ENCODE data around the gene GRM7.

Gene GRM7

DNA sequence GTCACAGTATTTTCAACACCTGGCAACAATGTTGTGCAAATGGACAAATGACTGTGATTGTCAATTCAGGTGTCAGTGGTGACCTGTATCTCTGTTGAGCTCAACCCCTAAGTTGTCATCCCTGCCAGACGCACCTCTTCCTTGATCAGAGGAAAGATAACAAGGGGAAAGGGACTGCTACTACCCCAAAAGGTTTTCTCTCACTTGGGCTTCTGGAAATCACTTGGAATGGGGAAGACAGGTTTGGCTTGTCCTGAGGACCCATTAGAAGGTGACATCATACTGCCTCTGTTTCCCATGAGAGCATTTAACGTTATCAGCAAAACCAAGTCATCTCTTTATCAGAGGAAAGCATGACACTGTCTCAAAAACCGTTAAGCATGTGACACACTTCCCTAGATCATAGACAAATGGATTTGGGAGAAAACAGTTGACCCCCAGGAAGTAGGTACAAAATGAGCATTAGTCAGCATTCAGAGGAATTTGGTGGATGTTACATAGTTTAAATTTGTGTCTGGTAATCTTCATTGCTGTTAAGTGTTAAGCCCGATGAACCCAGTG is 769.5 kb downstream of the GRM7 start:
- H3K27me3 Mint-ChIP-seq = no peaks in the 10 kb centered on the region
- no peak for ATAC-seq
- H3K36me3 Mint-ChIP-seq = no peaks in the 10 kb centered on the region
- no peaks in the 10 kb centered on the region for H3K9me3 Mint-ChIP-seq
- H3K4me1 Mint-ChIP-seq = no peaks in the 10 kb centered on the region
- no peak overlapping the region for H3K27ac Mint-ChIP-seq
- no peak overlapping the region for H3K4me3 Mint-ChIP-seq

DNA sequence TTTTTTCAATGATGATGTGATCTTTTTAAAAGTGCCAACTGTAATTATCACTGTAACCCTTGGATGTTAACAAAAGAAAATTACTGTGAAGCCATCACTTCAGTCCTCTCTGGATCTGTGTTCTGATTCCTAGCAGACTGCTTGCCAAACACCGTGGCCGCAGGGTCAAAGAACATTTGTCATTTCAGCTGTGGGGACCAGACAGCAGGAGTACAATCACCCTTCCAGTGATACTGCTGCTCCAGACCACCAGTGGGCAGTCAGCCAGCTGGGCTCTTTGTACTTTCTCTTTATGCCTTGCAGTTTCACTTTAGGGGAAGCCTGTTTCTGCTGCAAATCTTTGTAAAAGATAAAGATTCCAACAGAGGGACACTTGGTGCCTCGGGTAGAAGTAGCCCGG is 770.0 kb downstream of the GRM7 start:
- no peaks in the 10 kb centered on the region for H3K4me1 Mint-ChIP-seq
- ATAC-seq = no peak
- H3K36me3 Mint-ChIP-seq = no peaks in the 10 kb centered on the region
- no peak overlapping the region for H3K27ac Mint-ChIP-seq
- no peak overlapping the region for H3K4me3 Mint-ChIP-seq
- H3K27me3 Mint-ChIP-seq = no peaks in the 10 kb centered on the region
- no peaks in the 10 kb centered on the region for H3K9me3 Mint-ChIP-seq

DNA sequence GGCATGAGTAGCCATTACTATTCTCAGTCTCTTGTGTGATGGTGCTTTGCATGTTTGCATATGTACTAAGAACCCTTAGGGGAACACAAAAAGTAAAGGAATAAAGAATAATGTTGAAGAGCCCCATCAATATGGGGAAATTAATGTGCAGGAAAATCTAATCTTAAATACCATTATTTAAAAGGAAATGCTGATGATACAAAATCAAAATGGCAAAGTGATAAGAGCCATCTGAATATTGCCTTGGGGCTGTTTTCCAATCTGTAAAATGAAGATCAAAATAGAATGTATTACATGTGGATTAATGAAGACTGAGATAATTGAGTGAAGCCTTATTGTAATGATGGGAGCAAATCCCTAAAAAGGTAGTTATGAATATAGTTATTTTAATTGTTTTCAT is 771.4 kb downstream of the GRM7 start:
- no peaks in the 10 kb centered on the region for H3K27me3 Mint-ChIP-seq
- no peak overlapping the region for H3K27ac Mint-ChIP-seq
- no peak for ATAC-seq
- no peaks in the 10 kb centered on the region for H3K36me3 Mint-ChIP-seq
- H3K4me3 Mint-ChIP-seq = no peak overlapping the region
- no peaks in the 10 kb centered on the region for H3K9me3 Mint-ChIP-seq
- no peaks in the 10 kb centered on the region for H3K4me1 Mint-ChIP-seq

DNA sequence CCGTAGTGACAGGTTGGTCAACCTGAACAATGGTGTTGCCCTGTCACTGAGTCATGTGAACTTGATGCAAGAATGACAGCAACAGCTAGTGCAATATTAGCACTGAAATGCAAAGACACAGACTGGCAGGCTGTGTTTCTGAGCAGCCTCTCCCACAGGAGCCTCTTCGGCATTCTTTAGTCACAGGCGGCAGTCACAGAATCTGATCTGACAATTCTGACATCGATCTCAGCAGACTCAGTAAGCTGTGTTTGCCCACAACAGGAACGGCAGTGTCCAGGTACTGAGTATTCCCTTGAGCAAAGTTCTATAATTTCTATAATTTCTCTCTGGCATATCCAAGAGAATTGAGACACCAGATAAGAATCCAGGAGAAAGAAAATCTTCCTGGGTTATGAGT is 776.8 kb downstream of the GRM7 start:
- H3K4me1 Mint-ChIP-seq = no peaks in the 10 kb centered on the region
- H3K27me3 Mint-ChIP-seq = no peaks in the 10 kb centered on the region
- H3K4me3 Mint-ChIP-seq = no peak overlapping the region
- no peak overlapping the region for H3K27ac Mint-ChIP-seq
- no peaks in the 10 kb centered on the region for H3K36me3 Mint-ChIP-seq
- H3K9me3 Mint-ChIP-seq = no peaks in the 10 kb centered on the region
- ATAC-seq = no peak

DNA sequence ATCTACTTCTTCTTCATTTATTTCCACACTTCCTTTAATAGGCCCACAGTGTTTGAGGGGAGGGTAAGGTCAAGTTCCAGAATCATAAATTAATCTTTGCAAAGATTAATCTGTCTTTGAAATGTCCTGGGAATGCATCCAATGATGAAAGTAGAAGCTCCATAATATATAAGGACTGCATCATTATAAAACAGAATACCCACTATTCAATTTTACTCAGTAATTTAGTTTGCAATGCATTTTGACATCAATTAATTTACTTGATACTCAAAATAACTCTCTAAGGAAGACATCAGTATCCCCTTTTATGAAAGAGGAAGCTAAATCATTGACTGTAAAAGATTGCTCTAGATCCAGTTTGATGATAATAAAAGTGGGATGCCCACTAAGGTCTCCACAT is 777.2 kb downstream of the GRM7 start:
- Mint-ChIP-seq H3K4me3 (no peak overlapping the region), H3K36me3 (no peaks in the 10 kb centered on the region), H3K4me1 (no peaks in the 10 kb centered on the region), H3K27ac (no peak overlapping the region), H3K27me3 (no peaks in the 10 kb centered on the region), H3K9me3 (no peaks in the 10 kb centered on the region)
- ATAC-seq = no peak

DNA sequence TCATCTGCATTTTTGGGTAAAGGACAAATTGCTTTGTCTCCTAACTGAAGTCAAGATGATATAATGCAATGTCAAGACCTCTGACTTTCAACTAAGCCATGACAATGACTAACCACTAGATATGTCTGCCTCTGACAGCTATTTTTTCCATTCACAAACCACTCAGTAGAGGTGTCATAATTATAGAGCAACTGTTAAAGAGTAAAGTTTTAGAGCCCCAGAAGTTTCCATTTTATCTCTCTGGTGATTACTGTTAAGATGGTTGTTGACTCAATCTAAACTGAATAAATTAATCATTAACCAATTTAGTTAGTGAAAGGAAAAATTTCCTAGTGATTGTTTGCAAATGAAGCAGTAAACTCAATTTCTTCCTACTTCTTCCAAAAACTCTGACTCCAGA is 779.9 kb downstream of the GRM7 start:
- ATAC-seq = no peak
- no peak overlapping the region for H3K4me3 Mint-ChIP-seq
- H3K9me3 Mint-ChIP-seq = no peaks in the 10 kb centered on the region
- no peaks in the 10 kb centered on the region for H3K4me1 Mint-ChIP-seq
- no peaks in the 10 kb centered on the region for H3K36me3 Mint-ChIP-seq
- H3K27me3 Mint-ChIP-seq = no peaks in the 10 kb centered on the region
- no peak overlapping the region for H3K27ac Mint-ChIP-seq

DNA sequence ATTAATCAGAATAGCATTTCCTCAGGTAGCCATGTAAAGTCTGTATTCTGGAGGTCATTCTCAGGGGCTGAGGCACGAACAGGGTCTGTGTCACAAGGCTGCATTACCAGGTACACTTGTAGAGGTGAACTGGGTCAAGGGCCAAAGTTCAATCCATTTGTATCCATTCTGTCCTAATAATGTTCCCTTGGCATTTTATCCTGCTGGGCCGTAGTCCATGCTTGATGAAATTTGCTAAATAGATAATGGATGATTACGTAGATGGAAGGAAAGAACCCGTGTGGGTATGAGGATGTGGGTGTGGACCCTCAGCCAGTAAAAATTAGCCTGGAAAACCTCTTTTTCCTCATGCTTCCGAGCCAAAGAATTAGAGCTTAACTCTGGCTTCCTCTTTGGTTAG is 785.9 kb downstream of the GRM7 start:
- Mint-ChIP-seq H3K36me3 (no peaks in the 10 kb centered on the region), H3K27me3 (no peaks in the 10 kb centered on the region), H3K4me3 (no peak overlapping the region), H3K27ac (no peak overlapping the region), H3K4me1 (no peaks in the 10 kb centered on the region), H3K9me3 (peaks cover 3% of the 10 kb centered on the region)
- ATAC-seq = no peak

DNA sequence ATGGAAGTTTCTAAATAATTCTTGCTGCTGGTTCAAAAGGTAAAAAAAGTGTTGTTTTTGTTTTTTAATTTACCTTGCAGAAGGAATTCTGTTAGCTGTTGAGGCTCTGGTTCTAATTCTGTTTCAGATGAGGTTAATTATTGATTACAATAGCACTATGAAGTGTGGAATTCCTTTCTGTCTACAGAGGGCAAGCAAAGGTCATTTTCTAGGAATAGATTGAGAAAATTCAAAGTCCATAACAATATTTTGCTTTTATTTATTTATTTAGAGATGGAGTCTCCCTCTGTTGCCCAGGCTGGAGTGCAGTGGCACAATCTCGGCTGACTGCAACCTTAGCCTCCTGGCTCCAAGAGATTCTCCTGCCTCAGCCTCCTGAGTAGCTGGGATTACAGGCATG is 789.6 kb downstream of the GRM7 start:
- no peak overlapping the region for H3K4me3 Mint-ChIP-seq
- peaks cover 6% of the 10 kb centered on the region for H3K9me3 Mint-ChIP-seq
- no peak overlapping the region for H3K27ac Mint-ChIP-seq
- no peaks in the 10 kb centered on the region for H3K36me3 Mint-ChIP-seq
- ATAC-seq = no peak
- H3K27me3 Mint-ChIP-seq = no peaks in the 10 kb centered on the region
- no peaks in the 10 kb centered on the region for H3K4me1 Mint-ChIP-seq

DNA sequence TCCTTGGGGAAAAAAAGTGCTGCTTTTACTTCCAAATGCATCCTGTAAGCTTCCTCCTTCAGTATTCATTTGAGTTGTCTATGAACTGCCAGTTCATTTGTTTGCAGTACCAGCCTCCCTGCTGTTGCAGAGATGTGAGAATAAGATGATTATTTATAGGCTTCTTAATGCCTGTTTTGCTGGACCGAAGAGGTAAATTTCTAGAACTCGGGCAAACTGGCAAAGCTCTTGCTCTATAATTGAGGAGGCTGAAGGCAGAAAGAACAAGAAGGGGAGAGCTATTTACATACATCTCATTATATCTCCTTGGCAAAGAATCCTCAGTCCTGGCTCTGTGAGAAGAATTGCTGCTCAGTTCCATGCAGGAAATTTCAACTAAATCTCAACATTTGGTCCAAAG is 790.4 kb downstream of the GRM7 start:
- no peak overlapping the region for H3K4me3 Mint-ChIP-seq
- peaks cover 6% of the 10 kb centered on the region for H3K9me3 Mint-ChIP-seq
- H3K27me3 Mint-ChIP-seq = no peaks in the 10 kb centered on the region
- no peak overlapping the region for H3K27ac Mint-ChIP-seq
- H3K4me1 Mint-ChIP-seq = no peaks in the 10 kb centered on the region
- H3K36me3 Mint-ChIP-seq = no peaks in the 10 kb centered on the region
- ATAC-seq = no peak

DNA sequence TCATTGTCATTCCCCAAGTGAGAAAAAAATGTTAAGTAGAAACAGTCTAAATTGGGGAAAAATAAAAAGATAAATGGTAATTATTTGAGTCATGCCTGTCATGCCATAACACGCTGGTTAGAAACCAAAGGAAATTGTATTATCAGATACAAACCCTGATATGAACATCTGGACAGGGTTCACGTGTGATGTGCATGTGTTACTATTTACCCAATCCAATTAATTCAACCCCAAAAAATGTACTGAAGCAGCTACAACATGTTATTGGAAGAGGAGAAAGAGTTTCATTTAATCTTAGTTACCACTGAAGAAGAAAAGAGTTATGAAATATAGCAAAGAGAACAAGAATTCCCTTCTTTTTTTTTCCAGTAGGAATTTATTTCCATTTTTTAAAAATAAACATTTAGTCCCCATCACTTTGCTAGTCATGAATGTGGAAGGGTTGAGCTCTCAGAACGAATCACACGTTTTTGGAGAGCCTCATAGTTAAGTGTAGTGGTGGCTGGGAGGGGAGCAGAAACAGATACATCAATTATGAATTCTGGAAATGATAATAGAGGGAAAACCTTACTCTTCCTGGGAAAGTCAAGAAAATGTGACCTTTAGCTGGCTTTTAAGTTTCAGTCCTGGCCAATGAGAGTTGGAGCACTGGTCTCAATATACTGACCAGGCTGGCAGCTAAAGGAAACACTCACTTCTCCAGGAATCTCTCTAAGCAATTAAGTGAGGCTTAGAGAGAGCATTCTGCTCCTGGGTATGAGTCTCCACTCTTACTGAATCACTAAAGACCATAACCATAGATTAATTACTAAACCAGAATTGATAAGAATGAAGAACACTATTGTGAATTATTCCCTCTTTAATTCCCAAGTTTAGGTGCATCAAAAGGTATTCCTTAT is 796.5 kb downstream of the GRM7 start:
- Mint-ChIP-seq H3K27me3 (no peaks in the 10 kb centered on the region), H3K27ac (no peak overlapping the region), H3K4me3 (no peak overlapping the region), H3K4me1 (no peaks in the 10 kb centered on the region), H3K9me3 (peaks cover 3% of the 10 kb centered on the region), H3K36me3 (no peaks in the 10 kb centered on the region)
- no peak for ATAC-seq

DNA sequence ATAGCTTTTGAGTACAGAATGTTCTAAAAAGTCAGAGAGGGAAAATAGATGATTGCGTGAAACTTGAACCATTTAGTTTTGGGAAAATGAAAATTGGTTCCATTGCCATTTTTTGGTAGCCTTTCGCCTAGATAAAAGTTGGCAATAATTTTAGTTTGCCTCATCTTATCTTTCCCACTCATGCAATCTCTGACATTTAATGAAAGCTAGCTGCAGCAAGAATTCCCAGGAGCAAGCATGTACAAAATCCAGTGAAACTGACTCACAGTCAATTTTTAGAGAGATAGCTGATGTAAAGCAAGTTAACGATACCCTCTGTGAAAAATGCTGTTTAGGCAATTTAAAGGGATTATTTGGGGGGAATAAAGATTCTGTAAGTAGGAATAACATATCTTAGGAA is 797.4 kb downstream of the GRM7 start:
- Mint-ChIP-seq H3K27ac (no peak overlapping the region), H3K4me1 (no peaks in the 10 kb centered on the region), H3K9me3 (no peaks in the 10 kb centered on the region), H3K4me3 (no peak overlapping the region), H3K27me3 (no peaks in the 10 kb centered on the region), H3K36me3 (no peaks in the 10 kb centered on the region)
- ATAC-seq = no peak

DNA sequence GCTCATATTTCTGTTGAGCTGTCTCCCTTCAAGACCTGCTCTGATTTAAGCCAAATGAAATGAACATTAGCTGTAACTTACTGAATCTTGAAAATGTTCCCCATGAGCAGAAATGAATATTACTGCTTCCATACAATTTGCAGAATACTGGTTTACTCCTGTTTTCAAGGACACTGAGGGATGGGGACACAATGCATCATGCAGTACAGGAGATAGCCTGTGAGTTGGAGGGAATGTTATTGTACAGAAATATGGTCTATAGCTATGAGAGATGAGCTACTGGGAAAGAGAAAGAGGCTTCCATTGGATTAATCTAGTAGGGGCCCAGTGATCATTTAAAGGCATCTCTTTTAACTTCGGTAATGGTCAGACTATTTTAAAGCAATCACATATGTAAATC is 798.2 kb downstream of the GRM7 start:
- H3K36me3 Mint-ChIP-seq = no peaks in the 10 kb centered on the region
- no peaks in the 10 kb centered on the region for H3K4me1 Mint-ChIP-seq
- H3K27me3 Mint-ChIP-seq = no peaks in the 10 kb centered on the region
- ATAC-seq = no peak
- H3K9me3 Mint-ChIP-seq = no peaks in the 10 kb centered on the region
- no peak overlapping the region for H3K27ac Mint-ChIP-seq
- no peak overlapping the region for H3K4me3 Mint-ChIP-seq

DNA sequence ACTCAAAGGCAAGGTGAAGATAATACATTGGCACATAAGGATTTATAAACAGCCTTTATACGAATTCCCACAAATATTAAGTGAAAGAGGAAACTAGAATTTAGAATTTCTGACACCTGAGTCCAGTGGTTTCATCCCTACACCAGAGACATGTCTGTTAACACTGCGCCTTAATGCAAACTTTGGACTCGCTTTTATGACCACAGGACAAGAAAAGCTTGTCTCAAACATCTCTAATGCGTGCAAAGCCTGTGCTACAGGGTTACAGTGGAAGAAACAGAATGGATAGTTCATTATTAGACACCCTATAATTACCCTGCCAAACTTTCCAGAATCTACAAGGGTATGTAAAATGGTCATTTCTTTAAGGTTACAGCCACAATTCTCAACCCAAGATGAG is 802.9 kb downstream of the GRM7 start:
- Mint-ChIP-seq H3K27ac (no peak overlapping the region), H3K9me3 (no peaks in the 10 kb centered on the region), H3K4me3 (no peak overlapping the region)

DNA sequence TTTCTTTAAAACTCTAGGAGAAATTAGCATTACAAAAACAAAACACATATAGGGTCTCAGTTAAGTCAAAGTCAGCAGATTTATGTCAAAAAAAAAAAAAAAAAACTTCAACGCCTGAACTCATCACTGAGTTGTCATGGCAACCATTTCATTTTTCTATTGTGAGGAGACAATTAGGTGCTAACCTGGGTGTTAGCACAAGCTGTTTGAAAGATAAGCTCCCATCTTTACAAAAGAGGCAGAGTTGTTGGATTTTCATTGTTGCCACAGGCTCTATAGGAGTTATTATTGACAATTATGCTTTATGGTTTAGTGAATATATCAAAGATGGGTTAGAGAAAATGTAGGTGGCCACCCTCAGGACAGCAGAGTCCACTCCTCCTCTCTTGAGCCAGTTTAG is 806.9 kb downstream of the GRM7 start:
- Mint-ChIP-seq H3K27ac (no peak overlapping the region), H3K9me3 (no peaks in the 10 kb centered on the region), H3K27me3 (no peaks in the 10 kb centered on the region), H3K4me3 (no peak overlapping the region), H3K36me3 (no peaks in the 10 kb centered on the region), H3K4me1 (no peaks in the 10 kb centered on the region)
- no peak for ATAC-seq

More for the DNA sequence above, 802.9 kb downstream of the GRM7 start:
- Mint-ChIP-seq H3K27me3 (no peaks in the 10 kb centered on the region), H3K36me3 (no peaks in the 10 kb centered on the region), H3K4me1 (no peaks in the 10 kb centered on the region)
- no peak for ATAC-seq

DNA sequence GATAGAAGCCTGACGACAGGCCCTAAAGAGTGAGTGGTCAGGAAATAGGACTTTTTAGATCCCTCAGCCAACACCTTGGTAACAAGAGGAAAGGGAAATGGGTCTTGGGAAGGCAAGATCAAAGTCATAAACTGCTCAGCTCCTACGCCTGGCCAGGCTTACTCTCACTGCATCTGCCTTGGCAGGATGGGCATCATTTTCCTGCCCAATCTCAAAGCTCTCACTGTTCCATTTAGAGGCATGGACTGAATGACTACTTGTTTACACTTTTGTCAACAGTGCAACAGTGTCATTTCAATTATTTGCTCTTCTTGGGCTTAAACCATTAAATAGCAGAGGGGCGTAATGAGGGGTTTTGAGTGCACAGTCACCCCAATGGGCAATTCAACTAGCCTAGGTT is 808.7 kb downstream of the GRM7 start:
- Mint-ChIP-seq H3K9me3 (no peaks in the 10 kb centered on the region), H3K27ac (no peak overlapping the region)

DNA sequence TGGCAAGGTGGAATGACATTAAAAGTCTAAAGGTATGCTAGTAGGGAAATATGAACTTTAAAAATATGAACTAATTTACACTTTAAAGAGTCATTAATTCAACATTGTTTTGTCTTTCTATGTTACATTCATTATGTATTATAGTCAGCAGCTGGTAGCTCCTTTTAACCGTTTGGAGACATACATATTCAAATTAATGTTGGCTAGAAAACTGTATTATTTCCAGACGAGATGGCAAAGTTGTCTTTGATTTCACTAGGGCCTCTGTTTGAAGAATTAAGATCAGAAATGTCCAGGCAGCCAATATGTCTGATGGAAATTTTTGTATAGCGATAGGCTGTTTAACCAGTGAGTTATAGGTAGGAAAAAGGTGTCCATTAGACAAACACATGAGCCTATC is 817.6 kb downstream of the GRM7 start:
- no peaks in the 10 kb centered on the region for H3K27me3 Mint-ChIP-seq
- H3K4me1 Mint-ChIP-seq = no peaks in the 10 kb centered on the region
- no peak overlapping the region for H3K4me3 Mint-ChIP-seq
- H3K27ac Mint-ChIP-seq = no peak overlapping the region
- ATAC-seq = no peak
- peaks cover 2% of the 10 kb centered on the region for H3K9me3 Mint-ChIP-seq
- no peaks in the 10 kb centered on the region for H3K36me3 Mint-ChIP-seq

More for the DNA sequence above, 808.7 kb downstream of the GRM7 start:
- no peaks in the 10 kb centered on the region for H3K36me3 Mint-ChIP-seq
- no peaks in the 10 kb centered on the region for H3K27me3 Mint-ChIP-seq
- ATAC-seq = no peak
- H3K4me3 Mint-ChIP-seq = no peak overlapping the region
- no peaks in the 10 kb centered on the region for H3K4me1 Mint-ChIP-seq
